Measurements from ENCODE around the gene SCLY.

Gene SCLY

GRCh38 chr2:238141541-238142318 is 80.9 kb downstream of the SCLY start:
- DNase-seq = no peak

GRCh38 chr2:238142382-238143205 is 81.8 kb downstream of the SCLY start:
- DNase-seq = no peak

- no peak for DNase-seq
Observed at GRCh38 chr2:238143239-238143951, 82.6 kb downstream of the SCLY start.

DNA sequence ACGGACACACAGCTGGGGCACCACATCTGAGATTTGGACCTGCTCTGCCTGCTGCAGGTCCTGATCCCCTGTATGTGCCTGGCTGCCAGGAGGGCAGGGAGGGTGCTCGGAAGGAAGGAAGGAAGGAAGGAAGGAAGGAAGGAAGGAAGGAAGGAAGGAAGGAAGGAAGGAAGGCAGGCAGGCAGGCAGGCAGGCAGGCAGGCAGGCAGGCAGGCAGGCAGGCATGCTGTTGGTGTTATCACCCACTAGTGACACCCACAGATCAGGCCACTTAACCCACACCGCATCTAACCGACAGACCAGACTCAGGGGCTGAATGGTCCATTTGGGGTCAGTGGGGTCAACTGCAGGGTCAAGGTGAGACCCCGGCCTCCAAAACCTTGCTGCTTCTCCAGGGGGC is 83.5 kb downstream of the SCLY start:
- DNase-seq = no peak

- no peak for DNase-seq
Observed at GRCh38 chr2:238145046-238145445, 84.2 kb downstream of the SCLY start.

DNA sequence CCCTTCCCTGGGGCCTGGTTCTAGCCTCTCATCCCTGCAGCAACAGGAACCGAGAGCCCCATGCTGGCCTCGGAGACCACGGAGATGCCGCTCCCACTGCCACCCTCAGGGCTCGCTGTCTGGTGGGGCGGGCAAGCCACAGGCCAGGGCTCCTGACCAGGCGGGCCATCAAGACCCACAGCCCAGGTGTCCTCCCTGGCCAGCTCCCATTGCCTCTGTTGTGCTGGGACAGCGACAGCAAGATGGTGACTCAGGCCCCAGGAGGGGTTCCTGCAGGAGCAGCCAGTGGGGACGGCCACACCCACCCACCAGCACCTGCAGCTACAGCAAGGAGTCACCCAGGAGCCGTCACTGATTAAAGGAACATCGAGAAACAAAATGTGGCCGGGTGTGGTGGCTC is 85.0 kb downstream of the SCLY start:
- DNase-seq = no peak

GRCh38 chr2:238146884-238147544 is 86.2 kb downstream of the SCLY start:
- no peak for DNase-seq

- no peak for DNase-seq
Observed at GRCh38 chr2:238148981-238149380, 88.2 kb downstream of the SCLY start.
